ENCODE measurements around the gene HOXA10.

DNA sequence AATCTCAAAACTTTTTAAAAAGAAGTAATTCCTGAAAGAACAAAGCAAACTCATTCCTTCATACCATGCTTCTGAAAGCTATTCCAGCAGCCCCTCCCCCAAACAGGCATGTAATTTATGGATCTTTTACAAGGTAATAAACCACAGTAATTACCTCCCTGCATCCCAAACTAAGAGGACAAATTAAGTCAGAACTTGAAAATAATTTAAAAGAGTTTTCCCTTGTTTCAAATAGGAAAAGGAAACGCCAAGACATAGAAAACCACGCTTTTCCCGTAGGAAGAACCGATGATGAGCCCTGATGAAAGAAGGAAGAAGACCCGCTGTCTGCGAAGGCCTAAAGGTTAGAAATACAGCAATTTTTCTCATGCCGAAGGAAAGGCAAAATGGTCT, 52.4 kb downstream of the HOXA10 start:
- TF ChIP-seq, protein P1, sequence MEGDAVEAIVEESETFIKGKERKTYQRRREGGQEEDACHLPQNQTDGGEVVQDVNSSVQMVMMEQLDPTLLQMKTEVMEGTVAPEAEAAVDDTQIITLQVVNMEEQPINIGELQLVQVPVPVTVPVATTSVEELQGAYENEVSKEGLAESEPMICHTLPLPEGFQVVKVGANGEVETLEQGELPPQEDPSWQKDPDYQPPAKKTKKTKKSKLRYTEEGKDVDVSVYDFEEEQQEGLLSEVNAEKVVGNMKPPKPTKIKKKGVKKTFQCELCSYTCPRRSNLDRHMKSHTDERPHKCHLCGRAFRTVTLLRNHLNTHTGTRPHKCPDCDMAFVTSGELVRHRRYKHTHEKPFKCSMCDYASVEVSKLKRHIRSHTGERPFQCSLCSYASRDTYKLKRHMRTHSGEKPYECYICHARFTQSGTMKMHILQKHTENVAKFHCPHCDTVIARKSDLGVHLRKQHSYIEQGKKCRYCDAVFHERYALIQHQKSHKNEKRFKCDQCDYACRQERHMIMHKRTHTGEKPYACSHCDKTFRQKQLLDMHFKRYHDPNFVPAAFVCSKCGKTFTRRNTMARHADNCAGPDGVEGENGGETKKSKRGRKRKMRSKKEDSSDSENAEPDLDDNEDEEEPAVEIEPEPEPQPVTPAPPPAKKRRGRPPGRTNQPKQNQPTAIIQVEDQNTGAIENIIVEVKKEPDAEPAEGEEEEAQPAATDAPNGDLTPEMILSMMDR (IDR thresholded peaks at IDR 0.05): no peak
- no peak for TF ChIP-seq POLR2A (IDR thresholded peaks at IDR 0.05)
- no peak for TF ChIP-seq POLR2AphosphoS5 (IDR thresholded peaks at IDR 0.05)

Data from breast epithelium (tissue), 3 donors.